ENCODE results near the gene ABTB2.

DNA sequence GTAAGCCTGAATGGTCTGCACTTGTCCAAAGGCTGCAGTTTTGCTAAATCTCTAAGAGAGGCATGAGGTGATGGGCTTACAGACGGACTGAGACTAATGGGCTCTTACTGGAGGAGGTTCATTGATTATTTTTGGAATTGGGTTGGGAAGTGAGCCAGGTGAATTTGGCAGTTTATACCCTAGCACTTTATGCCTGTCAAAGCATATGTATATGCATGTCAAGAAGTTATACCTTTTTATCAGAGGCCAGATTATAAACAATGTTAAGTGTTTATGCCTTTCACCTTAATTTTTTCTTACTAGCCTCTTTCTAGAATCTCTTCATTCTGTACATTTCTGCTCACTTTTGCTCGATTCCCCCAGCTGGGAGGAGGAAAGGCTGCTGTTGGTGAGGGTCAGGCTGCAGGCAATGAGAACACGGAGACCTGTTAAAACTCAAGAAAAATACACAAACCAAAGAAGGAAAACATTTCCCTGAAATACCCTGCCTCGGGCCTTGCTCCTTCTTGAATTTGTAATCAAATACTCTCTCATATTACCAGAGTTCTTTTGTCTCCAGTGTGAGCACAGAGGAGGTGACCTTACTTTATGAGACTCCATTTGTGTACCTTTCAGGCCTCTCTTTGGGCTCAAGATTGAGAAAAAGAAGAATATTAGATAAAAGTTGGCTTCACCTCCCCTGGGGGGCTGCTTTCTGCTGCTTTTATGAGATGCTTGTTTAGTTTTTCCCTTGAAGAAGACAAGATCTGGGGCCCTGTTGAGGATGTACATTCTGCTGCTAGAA, 232.7 kb downstream of the ABTB2 start:
- TF ChIP-seq CTCF (IDR thresholded peaks at IDR 0.05) (no peak), POLR2A (IDR thresholded peaks at IDR 0.05) (no peak)

All from body of pancreas (tissue), 4 donors.